Activated CD4-positive, alpha-beta memory T cell treated with anti-CD3 and anti-CD28 coated beads, Interleukin-2, amount 10 ng/mL, durations not matched to agents 7 days and 5 days (primary cell): ENCODE measurements around the gene ALKBH1. TPM values are rescaled to one million over a fixed set of nuclear protein-coding genes. Genes with fewer than 3 reads are reported as not detected.

ENCODE experiments used
- CTCF ChIA-PET: fragments of 350-600 bp; sonication (Branson Sonifier 250); formaldehyde crosslinking; loops from one replicate; lab custom pipeline; 2021; ENCODE audit warnings: antibody characterized with exemption, inconsistent platforms; lab: Charles Lee
- POLR2A ChIA-PET: fragments of 350-600 bp; sonication (Branson Sonifier 250); formaldehyde crosslinking; loops from one replicate; lab custom pipeline; 2021; ENCODE audit warnings: antibody characterized with exemption; lab: Charles Lee
- DNase-seq: peaks from one replicate; pipeline ENCODE4 v3.0.0-alpha.2; 2020
- H3K27ac Mint-ChIP-seq: one replicate; pipeline ENCODE4 v1.8.0; 2021; ENCODE audit warnings: mild to moderate bottlenecking, mixed read lengths
- H3K27me3 Mint-ChIP-seq: one replicate; pipeline ENCODE4 v1.8.0; 2021; ENCODE audit warnings: mixed read lengths
- H3K36me3 Mint-ChIP-seq: one replicate; pipeline ENCODE4 v1.8.0; 2021; ENCODE audit warnings: low read depth, mixed read lengths
- H3K4me1 Mint-ChIP-seq: one replicate; pipeline ENCODE4 v1.8.0; 2021; ENCODE audit warnings: mixed read lengths
- H3K4me3 Mint-ChIP-seq: one replicate; pipeline ENCODE4 v1.8.0; 2021; ENCODE audit warnings: mild to moderate bottlenecking, mixed read lengths
- H3K9me3 Mint-ChIP-seq: one replicate; pipeline ENCODE4 v1.8.0; 2021; ENCODE audit warnings: mixed read lengths
- total RNA-seq, 2 experiments: library from RNA; stranded (reverse); gene quantifications; one replicate each; pipeline ENCODE4 v1.2.3, GENCODE V29; 2021

Gene ALKBH1
- total RNA-seq, 2 experiments from 2014 or later = 12.5 to 12.8 TPM

DNA sequence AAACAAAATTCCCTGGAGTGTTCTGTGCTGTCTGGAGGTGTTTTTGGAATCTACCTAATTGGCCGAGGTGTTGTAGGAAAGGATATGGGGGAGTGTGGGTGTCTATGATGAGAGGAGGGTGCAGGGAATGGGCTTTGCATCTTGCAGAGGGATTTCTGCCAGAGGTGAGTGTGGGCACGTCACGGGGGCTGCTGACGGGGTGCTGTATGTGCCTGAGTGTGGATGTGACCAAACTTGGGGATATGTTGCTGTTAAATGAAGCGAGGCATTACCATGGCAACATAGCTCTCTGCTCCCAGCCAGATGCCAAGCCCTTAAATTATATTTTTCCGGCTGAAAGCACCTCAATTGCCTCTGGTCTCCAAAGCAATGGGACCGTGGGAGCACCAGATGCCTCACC lies 47.1 kb downstream of the ALKBH1 start:
- no peak for DNase-seq
- Mint-ChIP-seq H3K4me3 (no peak overlapping the region), H3K4me1 (peaks cover 1% of the 10 kb centered on the region), H3K36me3 (no peaks in the 10 kb centered on the region), H3K27ac (no peak overlapping the region), H3K27me3 (no peaks in the 10 kb centered on the region), H3K9me3 (no peaks in the 10 kb centered on the region)
- ChIA-PET POLR2A (no interaction called here), CTCF (no interaction called here)

DNA sequence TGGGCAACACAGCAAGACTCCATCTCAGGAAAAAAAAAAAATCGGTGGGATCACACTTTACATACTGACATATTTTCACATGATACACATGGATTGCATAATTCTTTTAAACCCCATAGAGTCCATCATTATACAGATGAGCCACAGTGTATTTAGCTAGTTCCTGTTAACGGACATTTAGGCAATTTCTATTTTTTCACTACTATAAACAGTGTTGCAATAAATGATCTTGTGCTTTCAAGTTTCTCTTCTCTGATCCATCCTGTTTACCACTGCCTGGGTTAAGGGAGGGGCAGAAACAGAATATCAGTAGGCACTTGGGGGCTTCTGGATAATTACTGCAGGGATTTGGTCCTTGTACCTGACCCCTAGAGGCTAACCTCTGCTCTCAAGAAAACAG lies 48.0 kb downstream of the ALKBH1 start:
- H3K27me3 Mint-ChIP-seq = no peaks in the 10 kb centered on the region
- peaks cover 1% of the 10 kb centered on the region for H3K4me1 Mint-ChIP-seq
- no peak overlapping the region for H3K4me3 Mint-ChIP-seq
- ChIA-PET CTCF (no interaction called here), POLR2A (no interaction called here)
- no peaks in the 10 kb centered on the region for H3K36me3 Mint-ChIP-seq
- no peak overlapping the region for H3K27ac Mint-ChIP-seq
- no peaks in the 10 kb centered on the region for H3K9me3 Mint-ChIP-seq
- no peak for DNase-seq

DNA sequence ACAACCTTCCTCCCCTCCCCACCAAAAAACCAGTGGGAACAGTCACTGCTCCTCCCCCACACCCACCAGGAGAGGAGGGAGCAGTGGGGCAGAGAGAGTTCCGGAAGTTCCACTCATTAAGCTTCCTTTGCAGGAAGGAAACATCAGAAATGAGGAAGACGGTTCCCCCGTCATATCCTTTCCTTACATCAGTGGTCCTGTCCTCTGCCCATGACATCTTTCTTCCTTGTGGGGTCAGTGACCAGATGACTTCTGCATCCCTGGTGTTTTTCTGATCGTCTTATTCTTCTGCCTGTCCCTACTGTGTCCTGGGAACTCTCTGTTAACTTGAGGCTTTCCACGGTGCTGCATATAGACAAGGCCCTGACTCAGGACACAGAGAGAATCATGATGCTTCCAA lies 50.5 kb downstream of the ALKBH1 start:
- Mint-ChIP-seq H3K27ac (no peak overlapping the region), H3K9me3 (no peaks in the 10 kb centered on the region), H3K4me3 (no peak overlapping the region), H3K4me1 (peaks cover 8% of the 10 kb centered on the region), H3K36me3 (no peaks in the 10 kb centered on the region), H3K27me3 (no peaks in the 10 kb centered on the region)
- CTCF ChIA-PET = no interaction called here
- no peak for DNase-seq
- POLR2A ChIA-PET = no interaction called here

DNA sequence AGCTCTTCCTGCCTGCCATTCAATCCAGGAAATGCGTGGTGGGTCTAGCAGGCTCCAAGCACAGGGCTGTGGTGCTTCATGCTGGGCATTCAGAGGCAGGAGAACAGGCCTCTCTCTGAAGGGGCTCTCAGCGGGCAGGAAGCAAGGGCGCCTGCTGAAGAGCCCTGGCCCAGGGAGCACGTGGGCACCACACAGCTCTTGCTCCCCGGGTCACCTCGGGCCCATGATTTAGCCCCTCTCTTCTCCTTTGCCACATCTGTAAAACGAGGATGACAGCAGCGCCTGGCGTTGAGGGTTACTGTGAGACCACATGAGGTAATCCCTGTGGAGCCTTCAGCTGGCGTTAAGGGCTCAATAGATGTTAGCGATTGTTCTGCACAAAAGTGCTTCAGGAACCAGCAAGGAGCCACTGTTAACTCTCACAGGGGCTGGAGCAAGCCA lies 53.8 kb downstream of the ALKBH1 start:
- ChIA-PET CTCF (interaction anchor here (1.1 kb wide), 1 partner anchor 14 kb away, joined by 3 read pairs; no protein-coding TSS in a partner anchor), POLR2A (no interaction called here)
- Mint-ChIP-seq H3K27ac (no peak overlapping the region), H3K27me3 (no peaks in the 10 kb centered on the region), H3K4me1 (peaks cover 10% of the 10 kb centered on the region), H3K9me3 (no peaks in the 10 kb centered on the region), H3K36me3 (no peaks in the 10 kb centered on the region), H3K4me3 (no peak overlapping the region)
- DNase-seq = no peak

- Mint-ChIP-seq H3K4me1 (peaks cover 7% of the 10 kb centered on the region), H3K27me3 (no peaks in the 10 kb centered on the region), H3K27ac (no peak overlapping the region), H3K9me3 (no peaks in the 10 kb centered on the region), H3K4me3 (no peak overlapping the region), H3K36me3 (no peaks in the 10 kb centered on the region)
- CTCF ChIA-PET = no interaction called here
- POLR2A ChIA-PET = no interaction called here
- no peak for DNase-seq
Measured at GRCh38 chr14:77649326-77649725, 58.5 kb downstream of the ALKBH1 start.

DNA sequence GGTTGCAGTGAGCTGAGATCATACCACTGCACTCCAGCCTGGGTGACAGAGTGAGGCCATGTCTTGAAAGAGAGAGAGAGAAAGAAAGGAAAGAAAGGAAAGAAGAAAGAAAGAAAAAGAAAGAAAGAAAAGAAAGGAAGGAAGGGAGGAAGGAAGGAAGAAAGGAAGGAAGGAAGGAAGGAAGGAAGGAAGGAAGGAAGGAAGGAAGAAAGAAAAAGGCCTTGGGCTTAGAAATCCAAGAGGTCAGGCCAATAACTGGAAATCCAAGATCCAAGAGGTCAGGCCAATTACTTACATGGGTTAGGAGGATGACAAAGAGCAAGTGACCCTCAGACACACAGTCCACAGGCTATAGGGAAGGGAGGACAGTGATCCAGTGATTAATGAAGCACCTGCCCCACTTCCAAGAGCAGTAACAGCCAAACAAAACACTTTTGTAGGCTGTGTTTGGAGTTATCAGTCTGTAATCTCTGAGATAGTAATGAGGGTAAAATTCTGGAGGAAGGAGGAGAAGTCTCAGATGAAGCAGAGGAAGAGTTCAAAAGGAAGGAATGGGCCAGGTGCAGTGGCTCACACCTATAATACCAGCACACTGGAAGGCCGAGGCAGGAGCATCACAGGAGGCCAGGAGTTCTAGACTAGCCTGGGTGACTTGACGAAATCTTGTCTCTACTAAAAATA lies 59.2 kb downstream of the ALKBH1 start:
- Mint-ChIP-seq H3K27me3 (no peaks in the 10 kb centered on the region), H3K9me3 (no peaks in the 10 kb centered on the region), H3K27ac (no peak overlapping the region), H3K4me1 (peaks cover 5% of the 10 kb centered on the region), H3K36me3 (no peaks in the 10 kb centered on the region), H3K4me3 (no peak overlapping the region)
- ChIA-PET POLR2A (no interaction called here), CTCF (interaction anchor here (0.6 kb wide), 1 partner anchor 169 kb away, joined by 3 read pairs; no protein-coding TSS in a partner anchor)
- no peak for DNase-seq

- H3K27ac Mint-ChIP-seq = no peak overlapping the region
- no peaks in the 10 kb centered on the region for H3K9me3 Mint-ChIP-seq
- peaks cover 2% of the 10 kb centered on the region for H3K4me1 Mint-ChIP-seq
- no peak for DNase-seq
- no peaks in the 10 kb centered on the region for H3K36me3 Mint-ChIP-seq
- no peaks in the 10 kb centered on the region for H3K27me3 Mint-ChIP-seq
- POLR2A ChIA-PET = no interaction called here
- CTCF ChIA-PET = interaction anchor here (0.5 to 0.6 kb wide), 2 partner anchors 108 to 170 kb away, joined by 3 read pairs; no protein-coding TSS in a partner anchor
- H3K4me3 Mint-ChIP-seq = no peak overlapping the region
Measured at GRCh38 chr14:77647853-77648252, 60.0 kb downstream of the ALKBH1 start.

DNA sequence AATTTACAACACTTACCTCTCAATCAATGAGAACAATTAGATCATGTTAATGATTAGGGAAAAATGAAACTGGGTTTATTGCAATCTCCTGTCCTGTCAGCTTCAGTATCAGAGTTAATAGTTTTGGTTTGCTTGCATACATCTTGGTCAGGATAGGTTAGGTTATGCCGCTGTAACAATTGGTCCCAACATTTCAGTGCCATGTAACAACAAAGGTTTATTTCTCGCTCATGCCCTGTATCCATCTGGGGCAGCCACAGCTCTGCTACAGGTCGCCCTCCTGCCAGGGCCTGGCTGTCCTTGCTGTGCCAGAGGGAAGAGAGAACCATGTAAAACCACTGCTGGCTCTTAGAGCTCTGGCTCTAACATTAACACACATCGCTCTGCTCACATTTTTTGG lies 60.9 kb downstream of the ALKBH1 start:
- Mint-ChIP-seq H3K9me3 (no peaks in the 10 kb centered on the region), H3K27me3 (no peaks in the 10 kb centered on the region), H3K27ac (no peak overlapping the region), H3K4me1 (peaks cover 9% of the 10 kb centered on the region), H3K4me3 (no peak overlapping the region), H3K36me3 (peaks cover 3% of the 10 kb centered on the region)
- no peak for DNase-seq
- ChIA-PET POLR2A (no interaction called here), CTCF (no interaction called here)

DNA sequence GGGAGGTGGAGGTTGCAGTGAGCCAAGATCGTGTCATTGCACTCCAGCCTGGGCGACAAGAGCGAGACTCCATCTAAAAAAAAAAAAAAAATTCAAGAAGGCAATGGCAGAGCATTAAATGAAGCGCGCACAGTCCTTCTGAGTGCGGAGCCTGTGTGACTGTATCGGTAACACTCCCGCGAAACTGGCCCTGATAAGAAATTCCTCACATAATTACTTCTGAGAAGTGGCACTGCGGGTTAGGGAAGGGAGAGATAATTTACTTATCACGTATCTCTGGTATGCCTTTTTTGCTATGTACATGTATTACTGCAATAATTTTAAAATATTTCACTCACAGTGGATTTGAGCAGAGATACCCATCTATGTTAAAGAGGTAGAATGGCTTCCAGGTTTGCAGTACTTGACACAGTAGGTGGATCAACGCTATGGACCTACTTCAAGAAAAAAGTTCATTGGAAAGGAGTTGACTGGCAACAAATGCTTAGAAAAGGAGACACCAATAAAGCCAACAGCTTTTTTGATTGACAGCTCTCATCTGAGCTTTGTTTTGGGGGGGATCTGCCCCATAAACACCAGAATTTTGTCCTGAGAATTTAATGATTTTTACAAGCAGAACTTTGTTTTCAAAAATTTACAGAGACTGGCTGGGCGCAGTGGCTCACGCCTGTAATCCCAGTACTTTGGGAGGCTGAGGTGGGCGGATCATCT lies 62.1 kb downstream of the ALKBH1 start:
- no peak overlapping the region for H3K27ac Mint-ChIP-seq
- peaks cover 18% of the 10 kb centered on the region for H3K4me1 Mint-ChIP-seq
- H3K4me3 Mint-ChIP-seq = no peak overlapping the region
- DNase-seq = no peak
- ChIA-PET POLR2A (no interaction called here), CTCF (no interaction called here)
- peaks cover 3% of the 10 kb centered on the region for H3K36me3 Mint-ChIP-seq
- no peaks in the 10 kb centered on the region for H3K9me3 Mint-ChIP-seq
- H3K27me3 Mint-ChIP-seq = no peaks in the 10 kb centered on the region

- POLR2A ChIA-PET = interaction anchor here (0.6 to 0.7 kb wide), 2 partner anchors 20 to 72 kb away, joined by 3 read pairs; no protein-coding TSS in a partner anchor
- CTCF ChIA-PET = no interaction called here
- Mint-ChIP-seq H3K4me3 (peak overlapping the region; percentile 71), H3K4me1 (peaks cover 19% of the 10 kb centered on the region), H3K27ac (peak overlapping the region; percentile 62), H3K36me3 (peaks cover 3% of the 10 kb centered on the region), H3K27me3 (no peaks in the 10 kb centered on the region), H3K9me3 (peaks cover 4% of the 10 kb centered on the region)
- DNase-seq = no peak
Measured at GRCh38 chr14:77642407-77642806, 65.4 kb downstream of the ALKBH1 start.

DNA sequence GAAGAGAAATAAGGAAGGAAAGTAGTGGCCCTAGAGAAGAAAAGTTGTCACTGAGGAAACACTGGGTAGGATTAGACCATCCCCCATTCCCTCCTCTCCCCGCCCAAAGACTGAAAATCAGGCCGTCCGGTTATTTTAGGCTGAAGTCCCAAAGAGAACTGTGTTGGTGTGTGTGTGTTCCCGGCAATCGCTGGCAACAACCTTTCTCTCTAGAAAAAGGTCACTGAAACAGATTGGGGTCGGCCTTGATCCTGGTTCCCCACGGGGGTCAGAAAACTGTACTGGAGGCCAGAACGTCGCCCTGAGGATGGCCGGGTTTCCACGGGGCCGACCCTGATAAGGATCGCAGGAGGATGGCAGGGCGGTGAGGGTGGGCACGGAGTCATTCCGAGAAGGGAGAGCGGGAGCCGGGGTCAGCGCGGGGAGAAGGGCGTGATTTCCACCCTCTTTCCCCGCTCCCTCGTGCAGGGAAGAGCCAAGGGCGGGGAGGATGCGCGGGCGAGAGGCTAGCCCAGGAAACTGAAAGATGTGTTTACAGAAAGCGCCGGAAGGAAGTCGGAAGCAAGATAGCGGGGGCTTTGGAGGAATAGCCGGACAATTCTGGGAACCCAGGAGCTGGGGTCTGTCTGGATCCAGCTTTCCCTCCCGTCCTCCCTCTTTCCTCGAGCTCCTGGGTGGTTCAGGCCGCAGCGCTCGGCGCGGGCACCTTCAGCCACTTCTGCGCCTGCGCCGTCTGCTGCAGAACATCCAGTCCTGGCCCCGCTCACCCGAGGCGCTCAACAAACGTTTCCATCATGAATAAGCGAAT lies 66.1 kb downstream of the ALKBH1 start:
- ChIA-PET CTCF (no interaction called here), POLR2A (interaction anchor here (0.6 to 0.7 kb wide), 2 partner anchors 20 to 71 kb away, joined by 3 read pairs; no protein-coding TSS in a partner anchor)
- peak; percentile 71 for DNase-seq
- H3K4me3 Mint-ChIP-seq = peak overlapping the region; percentile 71
- H3K9me3 Mint-ChIP-seq = peaks cover 7% of the 10 kb centered on the region
- no peaks in the 10 kb centered on the region for H3K27me3 Mint-ChIP-seq
- H3K27ac Mint-ChIP-seq = peak overlapping the region; percentile 62
- H3K36me3 Mint-ChIP-seq = peaks cover 3% of the 10 kb centered on the region
- H3K4me1 Mint-ChIP-seq = peaks cover 19% of the 10 kb centered on the region

DNA sequence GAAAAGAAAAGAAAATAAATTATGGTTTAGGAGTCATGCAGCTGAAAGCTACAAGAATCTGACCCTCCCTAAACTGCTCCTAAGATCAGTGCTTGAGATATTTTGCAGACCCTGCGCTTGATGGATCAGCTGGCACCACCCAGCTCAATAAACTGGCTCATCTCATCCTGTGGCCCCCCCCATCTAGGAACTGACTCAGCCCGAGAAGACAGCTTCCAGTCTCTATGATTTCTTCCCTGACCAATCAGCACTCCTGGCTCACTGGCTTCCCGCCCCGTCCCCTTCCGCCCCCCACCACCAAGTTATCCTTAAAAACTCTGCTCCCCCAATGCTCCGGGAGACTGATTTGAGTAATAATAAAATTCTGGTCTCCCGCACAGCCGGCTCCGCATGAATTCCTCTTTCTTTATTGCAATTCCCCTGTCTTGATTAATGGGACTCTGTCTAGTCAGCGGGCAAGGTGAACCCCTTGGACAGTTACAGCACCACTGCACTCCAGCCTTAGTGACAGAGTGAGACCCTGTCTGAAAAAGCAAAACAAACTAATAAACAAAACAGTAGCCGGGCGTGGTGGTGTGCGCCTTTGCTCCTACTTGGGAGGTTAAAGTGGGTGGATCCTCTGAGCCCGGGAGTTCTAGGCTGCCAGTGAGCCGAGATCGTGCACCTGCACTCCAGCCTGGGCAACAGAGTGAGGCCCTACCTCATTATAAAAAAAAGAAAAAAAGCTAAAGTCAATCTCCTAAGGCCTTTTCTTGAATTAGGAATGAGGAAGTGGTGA lies 66.9 kb downstream of the ALKBH1 start:
- peaks cover 19% of the 10 kb centered on the region for H3K4me1 Mint-ChIP-seq
- peaks cover 7% of the 10 kb centered on the region for H3K9me3 Mint-ChIP-seq
- no peak for DNase-seq
- peaks cover 3% of the 10 kb centered on the region for H3K36me3 Mint-ChIP-seq
- H3K4me3 Mint-ChIP-seq = peak overlapping the region; percentile 71
- ChIA-PET CTCF (interaction anchor here (0.6 to 0.7 kb wide), 3 partner anchors 11 to 1042 kb away, joined by 3 to 5 read pairs (median 3); no protein-coding TSS in a partner anchor), POLR2A (no interaction called here)
- H3K27ac Mint-ChIP-seq = peak overlapping the region; percentile 62
- no peaks in the 10 kb centered on the region for H3K27me3 Mint-ChIP-seq
